Heart right ventricle (tissue), 16 donors: ENCODE measurements around the gene ADAMTSL3. TPM values are rescaled to one million over a fixed set of nuclear protein-coding genes. Genes with fewer than 3 reads are reported as not detected.

Experiments used
- ATAC-seq, 8 donors: fragments of 200-7000 bp; cut with Tn5 transposase; one replicate each; pipeline ENCODE4 v1.9.1; 2020; ENCODE audit warnings: mild to moderate bottlenecking in 8 of 8, moderate library complexity in 8 of 8, moderate number of reproducible peaks in 1 of 8
- DNase-seq, 2 donors: peaks; one replicate each; pipeline ENCODE4 v3.0.0-alpha.2; 2020
- H3K27ac ChIP-seq, 10 donors: fragments of 200-600 bp; sonication (generic) in 2 of 10; one replicate each; pipeline versions ENCODE4 v1.5.0 to v1.8.0; 2020 to 2022; ENCODE audit warnings: mild to moderate bottlenecking in 3 of 10
- H3K27me3 ChIP-seq, 7 donors: fragments of 200-600 bp; one replicate each; pipeline ENCODE4 v1.8.0; 2021 to 2022; ENCODE audit warnings: mild to moderate bottlenecking in 2 of 7
- H3K36me3 ChIP-seq, 9 donors: fragments of 200-600 bp; sonication (generic) in 1 of 9; one replicate each; pipeline versions ENCODE4 v1.5.0 to v1.8.0; 2020 to 2022; ENCODE audit warnings: mild to moderate bottlenecking in 2 of 9
- H3K4me1 ChIP-seq, 9 donors: fragments of 200-600 bp; sonication (generic) in 1 of 9; one replicate each; pipeline versions ENCODE4 v1.5.0 to v1.8.0; 2020 to 2022; ENCODE audit warnings: mild to moderate bottlenecking in 4 of 9
- H3K4me3 ChIP-seq, 10 donors: fragments of 200-600 bp; sonication (generic) in 2 of 10; one replicate each; pipeline versions ENCODE4 v1.5.0 to v1.8.0; 2020 to 2022; ENCODE audit warnings: mild to moderate bottlenecking in 7 of 10, moderate library complexity in 2 of 10
- H3K9me3 ChIP-seq, 11 donors: fragments of 200-600 bp in 10 of 11; sonication (generic) in 2 of 11; one replicate each; pipeline versions ENCODE4 v1.5.0 to v1.8.0; 2013 to 2022; ENCODE audit warnings: mild to moderate bottlenecking in 2 of 11, control low read depth in 1 of 11, moderate library complexity in 1 of 11
- CTCF ChIP-seq, 9 donors: fragments of 200-600 bp; sonication (generic) in 2 of 9; IDR thresholded peaks; one replicate each; pipeline versions ENCODE4 v1.5.0 to v1.8.0; 2021 to 2022; ENCODE audit warnings: antibody characterized with exemption in 9 of 9, mild to moderate bottlenecking in 5 of 9, moderate library complexity in 1 of 9
- WGBS, 2 donors: extraction: QIAGEN DNeasy Blood & Tissue Kit; methylation state at CpG; one replicate each; pipeline ENCODE4 v1.1.7; 2013; ENCODE audit warnings: inconsistent platforms in 1 of 2; 5-methylcytosine and 5-hydroxymethylcytosine counted together
- intact Hi-C, 10 donors: fragments of 100-400 bp; cut with DNase I; formaldehyde crosslinking; loops; one replicate each; pipeline versions ENCODE4 v1.11.1 to v1.14.2; 2022
- polyA plus RNA-seq, 2 donors: library from polyadenylated mRNA; stranded (reverse); fragments of 200-250 nt; gene quantifications; one replicate each; pipeline ENCODE4 v1.2.3, GENCODE V29; 2013
- total RNA-seq, 10 donors: library from RNA; stranded (reverse); fragmentation: NEBNext Ultra II Directional in 3 of 10; extraction: Animal tissue kit (Norgen Biotek cat#: 25700) in 3 of 10; gene quantifications; one replicate each; pipeline versions ENCODE4 v1.2.1 to v1.2.4, GENCODE V29; 2021 to 2023
- donor health status: Arrhythmogenic right ventricular cardiomyopathy.
- donor health status: ischemic (EF 13 %, LVEDD 7.1; RV severe dilation, severe dysfunction).
- donor health status: healthy with polysubstance abuse.
- donor health status: DM: no; HTN: yes; CAD: no.
- donor health status: DM: no; HTN: no; CAD: no.
- donor health status: ischemic (EF 25% LVEDD 6.9; RV normal size, moderate dysfunction).
- donor health status: ischemic (EF 25% LVEDD 5.7; RV mildly dilated, moderate dysfunction).
- donor health status: healthy.
- donor health status: DM: yes; HTN: yes; CAD: no.
- donor health status: Ischemic cardiomyopathy.
- donor health status: ischemic (EF 35%, LVEDD 5.7; RV mildly dilated, moderate dysfunction).
- donor health status: nonischemic (EF 11% LVEDD 7.7; RV severe dilation, severe dysfunction).
- donor health status: DM: yes; HTN: yes; CAD: no.
- donor health status: PGD.
- donor health status: ischemic (EF 29% LVEDD 5.4; RV normal size, mild dysfunction).
- donor health status: nonischemic (EF 23%, LVEDD 6.1; RV moderate dilation, normal function).

ADAMTSL3 gene
- total and polyA plus RNA-seq, 12 donors = 1.6 to 15.4 (median 11.0) TPM

DNA sequence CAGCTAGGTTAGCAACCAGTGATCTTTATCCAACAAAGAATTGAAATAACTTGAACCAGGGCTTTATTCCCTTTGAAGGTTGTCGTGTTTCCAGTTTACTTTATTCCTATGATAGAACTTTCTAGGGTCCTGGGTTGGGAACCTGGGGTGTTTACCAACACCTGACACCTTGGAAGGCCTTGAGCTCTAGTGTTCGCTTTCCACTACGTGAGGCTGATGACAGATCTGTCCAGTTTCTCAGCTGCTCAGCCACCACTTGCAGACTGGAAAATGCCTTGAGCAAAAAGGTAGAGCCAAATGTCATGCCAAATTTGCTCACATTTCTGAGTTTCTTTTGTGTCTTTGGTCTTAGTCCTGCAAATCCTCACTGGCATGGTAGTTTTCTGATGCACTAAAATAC is 227.2 kb downstream of the ADAMTSL3 start:
- intact Hi-C loops = no loop called here
- H3K27me3 ChIP-seq = no peaks in the 10 kb centered on the region
- ATAC-seq = no peak

DNA sequence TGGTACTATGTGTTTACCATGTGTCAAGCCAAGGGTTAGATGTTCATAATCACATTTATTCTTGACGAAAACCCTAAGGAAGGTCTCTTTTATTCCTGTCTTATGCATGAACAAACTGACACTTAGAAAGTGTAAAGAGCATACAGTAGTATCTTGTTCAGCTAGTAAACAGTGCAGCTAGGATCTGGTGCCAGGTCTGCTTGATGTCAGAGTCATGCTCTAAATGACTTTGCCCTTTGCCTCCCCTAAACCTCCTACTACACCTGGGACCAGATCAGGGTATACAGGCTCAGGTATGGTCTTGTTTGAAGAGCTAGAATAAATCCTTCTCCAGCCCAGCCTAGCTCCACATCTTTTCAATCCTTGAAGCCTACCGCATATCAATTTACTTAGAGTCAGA is 232.4 kb downstream of the ADAMTSL3 start:
- Histone ChIP-seq H3K36me3 (peaks cover 0 to 13% (median 0%) of the 10 kb centered on the region in 9 donors), H3K4me3 (no peak overlapping the region), H3K4me1 (peaks cover 0 to 27% (median 14%) of the 10 kb centered on the region in 9 donors), H3K27me3 (no peaks in the 10 kb centered on the region), H3K27ac (no peak overlapping the region), H3K9me3 (no peaks in the 10 kb centered on the region)
- intact Hi-C loops = no loop called here
- ATAC-seq (no peak), DNase-seq (no peak)
- 92 to 96% methylated on average over 2 of the region's 2 CpGs for WGBS, 2 donors
- no peak for TF ChIP-seq CTCF (IDR thresholded peaks at IDR 0.05)

More for the DNA sequence above, 227.2 kb downstream of the ADAMTSL3 start:
- Histone ChIP-seq H3K36me3 (peaks cover 0 to 2% (median 0%) of the 10 kb centered on the region in 9 donors), H3K4me1 (no peaks in the 10 kb centered on the region), H3K4me3 (no peak overlapping the region), H3K27ac (no peak overlapping the region), H3K9me3 (no peaks in the 10 kb centered on the region)
- WGBS, 2 donors = 79 to 82% methylated on average over 3 of the region's 3 CpGs
- no peak for DNase-seq
- no peak for TF ChIP-seq CTCF (IDR thresholded peaks at IDR 0.05)

DNA sequence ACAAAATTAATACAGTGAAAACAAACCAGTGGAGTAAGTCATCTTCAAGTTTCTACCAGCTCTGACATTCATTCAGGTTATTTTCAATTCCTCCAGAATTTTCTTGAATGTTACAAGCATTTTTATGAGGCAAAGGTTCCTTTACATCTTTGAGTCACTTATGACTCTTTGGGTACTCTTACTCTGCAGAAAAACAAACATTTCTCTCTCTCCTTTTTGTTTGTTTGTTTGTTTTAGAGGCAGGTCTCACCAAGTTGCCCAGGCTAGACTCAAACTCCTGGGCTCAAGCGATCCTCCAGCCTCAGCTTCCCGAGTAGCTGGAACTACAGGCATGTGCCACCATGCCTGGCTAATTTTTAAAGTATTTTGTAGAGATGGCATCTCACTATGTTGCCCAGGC is 233.5 kb downstream of the ADAMTSL3 start:
- DNase-seq = no peak
- intact Hi-C loops = no loop called here
- Histone ChIP-seq H3K27ac (no peak overlapping the region), H3K27me3 (no peaks in the 10 kb centered on the region), H3K36me3 (peaks cover 0 to 15% (median 0%) of the 10 kb centered on the region in 9 donors), H3K4me3 (no peak overlapping the region), H3K9me3 (no peaks in the 10 kb centered on the region), H3K4me1 (peaks cover 0 to 28% (median 14%) of the 10 kb centered on the region in 9 donors)
- no peak for TF ChIP-seq CTCF (IDR thresholded peaks at IDR 0.05)
- ATAC-seq = no peak
- 87 to 94% methylated on average over 2 of the region's 2 CpGs for WGBS, 2 donors

- Histone ChIP-seq H3K27me3 (no peaks in the 10 kb centered on the region), H3K27ac (no peak overlapping the region), H3K9me3 (no peaks in the 10 kb centered on the region), H3K4me3 (no peak overlapping the region), H3K36me3 (peaks cover 0 to 21% (median 0%) of the 10 kb centered on the region in 9 donors), H3K4me1 (peaks cover 0 to 28% (median 14%) of the 10 kb centered on the region in 9 donors)
- no peak for DNase-seq
- intact Hi-C loops = no loop called here
- no peak for ATAC-seq
- no peak for TF ChIP-seq CTCF (IDR thresholded peaks at IDR 0.05)
- 84 to 90% methylated on average over 2 of the region's 2 CpGs for WGBS, 2 donors
Measured at GRCh38 chr15:83887961-83888360, 234.0 kb downstream of the ADAMTSL3 start.
